Measurements from ENCODE around the gene BCAN. TPM values are rescaled to one million over a fixed set of nuclear protein-coding genes. Genes with fewer than 3 reads are reported as not detected.

BCAN gene, protein sequence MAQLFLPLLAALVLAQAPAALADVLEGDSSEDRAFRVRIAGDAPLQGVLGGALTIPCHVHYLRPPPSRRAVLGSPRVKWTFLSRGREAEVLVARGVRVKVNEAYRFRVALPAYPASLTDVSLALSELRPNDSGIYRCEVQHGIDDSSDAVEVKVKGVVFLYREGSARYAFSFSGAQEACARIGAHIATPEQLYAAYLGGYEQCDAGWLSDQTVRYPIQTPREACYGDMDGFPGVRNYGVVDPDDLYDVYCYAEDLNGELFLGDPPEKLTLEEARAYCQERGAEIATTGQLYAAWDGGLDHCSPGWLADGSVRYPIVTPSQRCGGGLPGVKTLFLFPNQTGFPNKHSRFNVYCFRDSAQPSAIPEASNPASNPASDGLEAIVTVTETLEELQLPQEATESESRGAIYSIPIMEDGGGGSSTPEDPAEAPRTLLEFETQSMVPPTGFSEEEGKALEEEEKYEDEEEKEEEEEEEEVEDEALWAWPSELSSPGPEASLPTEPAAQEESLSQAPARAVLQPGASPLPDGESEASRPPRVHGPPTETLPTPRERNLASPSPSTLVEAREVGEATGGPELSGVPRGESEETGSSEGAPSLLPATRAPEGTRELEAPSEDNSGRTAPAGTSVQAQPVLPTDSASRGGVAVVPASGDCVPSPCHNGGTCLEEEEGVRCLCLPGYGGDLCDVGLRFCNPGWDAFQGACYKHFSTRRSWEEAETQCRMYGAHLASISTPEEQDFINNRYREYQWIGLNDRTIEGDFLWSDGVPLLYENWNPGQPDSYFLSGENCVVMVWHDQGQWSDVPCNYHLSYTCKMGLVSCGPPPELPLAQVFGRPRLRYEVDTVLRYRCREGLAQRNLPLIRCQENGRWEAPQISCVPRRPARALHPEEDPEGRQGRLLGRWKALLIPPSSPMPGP
- total RNA-seq: not detected

DNA sequence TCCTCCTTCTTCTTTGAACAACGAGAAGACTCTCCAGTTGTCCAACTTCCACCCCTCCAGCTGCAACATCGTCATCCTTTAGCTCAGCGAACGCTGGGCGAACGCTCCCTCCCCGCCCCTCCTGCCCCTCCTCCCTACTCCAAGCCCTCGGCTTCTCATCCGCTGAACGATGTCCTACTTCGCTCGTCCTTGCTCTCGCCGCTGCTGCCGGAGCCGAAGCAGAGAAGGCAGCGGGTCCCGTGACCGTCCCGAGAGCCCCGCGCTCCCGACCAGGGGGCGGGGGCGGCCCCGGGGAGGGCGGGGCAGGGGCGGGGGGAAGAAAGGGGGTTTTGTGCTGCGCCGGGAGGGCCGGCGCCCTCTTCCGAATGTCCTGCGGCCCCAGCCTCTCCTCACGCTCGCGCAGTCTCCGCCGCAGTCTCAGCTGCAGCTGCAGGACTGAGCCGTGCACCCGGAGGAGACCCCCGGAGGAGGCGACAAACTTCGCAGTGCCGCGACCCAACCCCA is at the start of gene BCAN:
Gene BCAN, plus strand, starts transcription at position 357 of the 504 bp plus-strand sequence. CDS start 3,938 bp downstream, outside the sequence.
- CTCF ChIA-PET: interaction anchor here (0.6 to 5.8 kb wide), 9 partner anchors 14 to 250 kb away, joined by 3 to 24 read pairs (median 4); no protein-coding TSS in a partner anchor
- Mint-ChIP-seq H3K4me1 (ENCODE audit: low read depth) (peaks cover 16% of the 10 kb centered on the region), H3K9me3 (no peaks in the 10 kb centered on the region), H3K27ac (no peak within 1 kb of the TSS), H3K36me3 (ENCODE audit: low read depth) (no peaks in the 10 kb centered on the region), H3K27me3 (ENCODE audit: low read depth) (peaks cover 78% of the 10 kb centered on the region), H3K4me3 (peak within 1 kb of the TSS; percentile 10)
- peak; percentile 32 for DNase-seq
- intact Hi-C loops (cut with micrococcal nuclease): loop anchor here (2.0 kb wide), 1 partner anchor 15 kb away; no protein-coding TSS in a partner anchor

DNA sequence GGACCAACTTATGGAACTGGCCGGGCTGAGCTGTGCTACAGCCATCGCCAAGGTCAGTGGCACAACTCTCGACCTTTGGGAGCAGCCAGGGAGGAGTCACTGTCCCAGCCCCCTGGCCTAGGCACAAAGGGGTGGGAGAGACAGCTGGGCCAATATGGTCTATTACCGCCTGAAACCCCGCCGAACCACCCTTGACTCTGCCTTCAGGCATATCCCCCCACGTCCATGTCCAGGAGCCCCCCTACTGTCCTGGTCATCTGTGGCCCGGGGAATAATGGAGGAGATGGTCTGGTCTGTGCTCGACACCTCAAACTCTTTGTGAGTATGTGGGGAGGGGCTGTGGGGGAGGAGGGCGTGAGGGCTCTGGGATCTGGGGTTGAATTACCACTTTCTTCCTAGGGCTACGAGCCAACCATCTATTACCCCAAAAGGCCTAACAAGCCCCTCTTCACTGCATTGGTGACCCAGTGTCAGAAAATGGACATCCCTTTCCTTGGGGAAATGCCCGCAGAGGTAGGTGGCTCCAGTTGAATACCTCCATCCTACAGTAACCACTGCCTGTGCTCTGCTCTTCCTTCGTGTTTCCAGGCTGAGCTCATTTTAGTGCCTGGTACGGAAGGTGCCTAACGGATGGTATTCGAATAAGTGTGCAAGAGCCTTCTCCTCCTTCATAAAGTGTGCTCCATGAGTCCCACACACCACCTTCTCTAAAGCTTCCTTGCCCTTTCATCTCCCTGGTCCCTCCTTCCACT is 49.6 kb upstream of the BCAN start:
- CTCF ChIA-PET: interaction anchor here (1.1 to 3.6 kb wide), 7 partner anchors 10 to 112 kb away, joined by 3 to 21 read pairs (median 5); no protein-coding TSS in a partner anchor
- intact Hi-C loops (cut with micrococcal nuclease): no loop called here

DNA sequence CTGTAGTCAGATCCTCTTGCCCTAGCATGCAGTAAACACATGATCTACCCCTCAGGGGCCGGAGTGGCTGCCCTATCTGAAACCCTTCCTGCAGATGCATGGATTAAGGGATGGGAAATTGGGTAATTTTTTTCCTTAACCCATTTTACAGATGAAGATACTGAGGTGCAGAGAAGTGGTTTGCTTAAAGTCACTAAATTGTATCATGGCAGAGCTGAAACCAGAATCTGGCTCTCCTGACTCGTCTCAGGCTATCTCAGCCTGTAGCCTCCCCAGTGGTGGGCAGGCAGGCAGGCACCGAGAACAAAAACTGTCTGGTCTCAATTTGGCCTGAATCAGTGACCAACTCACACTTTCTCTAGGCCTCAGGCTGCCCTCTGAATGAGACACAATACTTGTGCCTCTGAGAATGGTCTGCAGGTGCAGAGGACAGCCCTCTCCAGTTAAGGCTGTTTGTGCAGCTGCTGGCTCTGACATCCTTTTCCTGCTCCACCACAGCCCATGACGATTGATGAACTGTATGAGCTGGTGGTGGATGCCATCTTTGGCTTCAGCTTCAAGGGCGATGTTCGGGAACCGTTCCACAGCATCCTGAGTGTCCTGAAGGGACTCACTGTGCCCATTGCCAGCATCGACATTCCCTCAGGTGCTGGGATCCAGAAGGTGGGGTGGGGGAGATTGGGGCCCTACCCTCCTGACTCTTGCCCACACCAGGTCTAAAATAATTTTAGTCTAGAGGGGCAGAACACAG is 48.8 kb upstream of the BCAN start:
- no peak for DNase-seq
- H3K27me3 Mint-ChIP-seq (ENCODE audit: low read depth): no peaks in the 10 kb centered on the region
- intact Hi-C loops (cut with micrococcal nuclease): no loop called here
- peaks cover 32% of the 10 kb centered on the region for H3K4me1 Mint-ChIP-seq (ENCODE audit: low read depth)
- CTCF ChIA-PET: interaction anchor here (1.0 to 3.6 kb wide), 7 partner anchors 9 to 112 kb away, joined by 3 to 21 read pairs (median 4); no protein-coding TSS in a partner anchor
- peak overlapping the region; percentile 69 for H3K27ac Mint-ChIP-seq
- H3K4me3 Mint-ChIP-seq: peak overlapping the region; percentile 83
- no peaks in the 10 kb centered on the region for H3K9me3 Mint-ChIP-seq
- peaks cover 20% of the 10 kb centered on the region for H3K36me3 Mint-ChIP-seq (ENCODE audit: low read depth)

More for the DNA sequence above, 49.6 kb upstream of the BCAN start:
- H3K36me3 Mint-ChIP-seq (ENCODE audit: low read depth): peaks cover 18% of the 10 kb centered on the region
- no peaks in the 10 kb centered on the region for H3K9me3 Mint-ChIP-seq
- peaks cover 30% of the 10 kb centered on the region for H3K4me1 Mint-ChIP-seq (ENCODE audit: low read depth)
- DNase-seq: no peak
- peak overlapping the region; percentile 83 for H3K4me3 Mint-ChIP-seq
- H3K27me3 Mint-ChIP-seq (ENCODE audit: low read depth): no peaks in the 10 kb centered on the region
- peak overlapping the region; percentile 69 for H3K27ac Mint-ChIP-seq

DNA sequence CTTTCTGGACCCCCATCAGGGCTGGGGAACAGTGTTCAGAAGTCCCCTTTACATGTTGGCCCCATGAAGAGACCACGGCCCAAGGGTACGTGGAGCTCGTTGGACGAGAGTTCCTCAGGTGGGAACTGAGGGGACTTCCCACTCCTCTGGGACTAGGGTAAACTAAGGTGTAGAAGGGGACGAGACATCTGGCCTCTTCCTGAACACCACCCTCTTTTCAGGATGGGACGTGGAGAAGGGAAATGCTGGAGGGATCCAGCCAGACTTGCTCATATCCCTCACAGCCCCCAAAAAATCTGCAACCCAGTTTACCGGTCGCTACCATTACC is 48.3 kb upstream of the BCAN start:
- Mint-ChIP-seq H3K27me3 (ENCODE audit: low read depth) (no peaks in the 10 kb centered on the region), H3K4me3 (no peak overlapping the region), H3K27ac (no peak overlapping the region), H3K9me3 (no peaks in the 10 kb centered on the region), H3K4me1 (ENCODE audit: low read depth) (peaks cover 37% of the 10 kb centered on the region), H3K36me3 (ENCODE audit: low read depth) (peaks cover 25% of the 10 kb centered on the region)
- intact Hi-C loops (cut with micrococcal nuclease): no loop called here
- CTCF ChIA-PET: interaction anchor here (1.0 to 3.6 kb wide), 5 partner anchors 10 to 113 kb away, joined by 3 to 21 read pairs (median 4); no protein-coding TSS in a partner anchor
- DNase-seq: no peak

DNA sequence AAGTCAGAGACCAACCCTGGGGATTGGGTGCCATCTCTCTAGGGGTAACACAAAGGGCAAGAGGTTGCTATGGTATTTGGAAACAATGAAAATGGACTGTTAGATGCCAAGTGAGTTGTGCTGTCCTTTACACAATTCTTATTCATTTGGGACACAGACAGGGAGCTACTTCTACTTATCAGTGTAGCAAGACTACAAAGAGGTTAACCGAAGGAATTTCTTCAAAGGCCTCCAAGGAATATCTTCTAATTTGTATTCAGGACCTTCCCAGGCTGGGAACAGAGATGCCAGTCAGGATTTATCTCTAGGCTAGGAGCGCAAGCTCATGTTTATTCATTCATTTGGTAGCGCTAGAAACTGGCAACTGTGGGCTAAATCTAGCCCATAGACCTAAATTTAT is 47.7 kb upstream of the BCAN start:
- no peaks in the 10 kb centered on the region for H3K27me3 Mint-ChIP-seq (ENCODE audit: low read depth)
- peaks cover 43% of the 10 kb centered on the region for H3K4me1 Mint-ChIP-seq (ENCODE audit: low read depth)
- CTCF ChIA-PET: interaction anchor here (0.5 to 3.6 kb wide), 10 partner anchors 9 to 148 kb away, joined by 3 to 21 read pairs (median 4); no protein-coding TSS in a partner anchor
- H3K4me3 Mint-ChIP-seq: no peak overlapping the region
- no peaks in the 10 kb centered on the region for H3K9me3 Mint-ChIP-seq
- DNase-seq: no peak
- peak overlapping the region; percentile 16 for H3K27ac Mint-ChIP-seq
- peaks cover 30% of the 10 kb centered on the region for H3K36me3 Mint-ChIP-seq (ENCODE audit: low read depth)
- intact Hi-C loops (cut with micrococcal nuclease): no loop called here

DNA sequence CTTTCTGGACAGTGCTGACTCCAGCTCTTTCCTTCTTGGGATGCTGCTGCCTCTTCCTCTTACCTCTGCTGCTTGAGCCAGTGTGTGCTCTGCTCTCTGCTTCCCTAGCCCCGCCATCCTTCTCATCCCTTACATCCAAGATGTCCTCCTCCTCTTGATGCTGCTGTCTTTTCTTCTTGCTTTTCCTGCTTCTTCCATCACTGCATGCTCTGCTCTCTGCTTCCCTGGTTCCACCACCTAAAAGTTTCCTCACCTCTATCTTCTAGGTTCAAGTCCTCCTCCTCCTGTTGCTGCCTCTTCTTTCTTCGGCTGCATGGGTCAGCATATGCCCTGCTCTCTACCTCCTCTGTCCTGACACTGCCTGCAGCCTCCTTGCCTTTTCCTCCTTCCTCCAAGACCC is 46.9 kb upstream of the BCAN start:
- no peaks in the 10 kb centered on the region for H3K27me3 Mint-ChIP-seq (ENCODE audit: low read depth)

DNA sequence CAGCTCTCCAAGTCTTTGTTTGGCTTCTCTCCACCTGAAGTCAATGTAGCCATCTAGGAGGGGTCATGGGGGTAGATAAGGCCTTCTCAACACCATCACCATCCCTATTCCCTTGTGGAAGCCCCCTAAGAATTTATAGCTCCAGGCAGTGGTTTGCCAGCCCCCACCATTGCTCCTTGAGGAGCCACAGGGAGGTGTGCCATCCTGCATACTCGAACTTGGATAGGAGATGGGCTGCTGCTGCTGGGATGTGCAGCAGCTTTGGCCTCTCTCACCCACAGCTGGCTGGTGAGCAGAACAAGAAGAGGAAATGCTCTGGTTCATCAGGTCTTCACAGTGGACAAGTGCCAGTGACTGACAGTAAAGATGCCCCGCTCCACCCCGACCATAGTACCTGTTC is 45.5 kb upstream of the BCAN start:
- Mint-ChIP-seq H3K27ac (peak overlapping the region; percentile 55), H3K4me1 (ENCODE audit: low read depth) (peaks cover 53% of the 10 kb centered on the region), H3K36me3 (ENCODE audit: low read depth) (peaks cover 36% of the 10 kb centered on the region), H3K27me3 (ENCODE audit: low read depth) (no peaks in the 10 kb centered on the region), H3K9me3 (no peaks in the 10 kb centered on the region), H3K4me3 (no peak overlapping the region)
- intact Hi-C loops (cut with micrococcal nuclease): no loop called here
- DNase-seq: no peak
- CTCF ChIA-PET: interaction anchor here (0.6 to 1.2 kb wide), 3 partner anchors 12 to 93 kb away, joined by 3 read pairs; no protein-coding TSS in a partner anchor

More for the DNA sequence above, 46.9 kb upstream of the BCAN start:
- intact Hi-C loops (cut with micrococcal nuclease): no loop called here
- Mint-ChIP-seq H3K36me3 (ENCODE audit: low read depth) (peaks cover 32% of the 10 kb centered on the region), H3K4me3 (no peak overlapping the region), H3K9me3 (no peaks in the 10 kb centered on the region), H3K4me1 (ENCODE audit: low read depth) (peaks cover 50% of the 10 kb centered on the region), H3K27ac (peak overlapping the region; percentile 3)
- DNase-seq: no peak
- CTCF ChIA-PET: interaction anchor here (1.0 to 2.5 kb wide), 4 partner anchors 10 to 149 kb away, joined by 3 to 7 read pairs (median 5); no protein-coding TSS in a partner anchor

DNA sequence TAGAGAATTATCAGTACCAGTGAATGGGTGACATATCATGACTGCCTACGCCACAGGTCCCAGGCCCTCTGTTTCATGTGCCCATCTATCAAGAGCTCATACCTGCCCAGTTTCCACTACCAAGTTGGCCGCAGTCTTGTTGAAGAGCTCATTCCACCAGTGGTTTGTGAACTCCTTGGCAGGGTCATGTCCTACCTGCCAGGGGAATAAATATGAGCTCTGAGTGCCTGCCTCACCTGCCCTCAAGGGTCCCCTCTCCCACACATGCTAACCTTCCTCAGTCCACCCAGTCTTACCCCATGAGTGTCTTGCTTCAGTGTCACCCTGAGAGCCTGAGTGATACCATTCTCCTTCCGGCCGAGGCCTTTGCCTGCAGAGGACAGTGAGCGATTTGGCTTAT is 43.8 kb upstream of the BCAN start:
- H3K27ac Mint-ChIP-seq: peak overlapping the region; percentile 9
- peaks cover 34% of the 10 kb centered on the region for H3K36me3 Mint-ChIP-seq (ENCODE audit: low read depth)
- CTCF ChIA-PET: interaction anchor here (1.2 to 1.9 kb wide), 4 partner anchors 10 to 117 kb away, joined by 3 to 5 read pairs (median 4); no protein-coding TSS in a partner anchor
- no peak overlapping the region for H3K4me3 Mint-ChIP-seq
- H3K27me3 Mint-ChIP-seq (ENCODE audit: low read depth): no peaks in the 10 kb centered on the region
- DNase-seq: no peak
- intact Hi-C loops (cut with micrococcal nuclease): no loop called here
- H3K4me1 Mint-ChIP-seq (ENCODE audit: low read depth): peaks cover 58% of the 10 kb centered on the region
- H3K9me3 Mint-ChIP-seq: no peaks in the 10 kb centered on the region

DNA sequence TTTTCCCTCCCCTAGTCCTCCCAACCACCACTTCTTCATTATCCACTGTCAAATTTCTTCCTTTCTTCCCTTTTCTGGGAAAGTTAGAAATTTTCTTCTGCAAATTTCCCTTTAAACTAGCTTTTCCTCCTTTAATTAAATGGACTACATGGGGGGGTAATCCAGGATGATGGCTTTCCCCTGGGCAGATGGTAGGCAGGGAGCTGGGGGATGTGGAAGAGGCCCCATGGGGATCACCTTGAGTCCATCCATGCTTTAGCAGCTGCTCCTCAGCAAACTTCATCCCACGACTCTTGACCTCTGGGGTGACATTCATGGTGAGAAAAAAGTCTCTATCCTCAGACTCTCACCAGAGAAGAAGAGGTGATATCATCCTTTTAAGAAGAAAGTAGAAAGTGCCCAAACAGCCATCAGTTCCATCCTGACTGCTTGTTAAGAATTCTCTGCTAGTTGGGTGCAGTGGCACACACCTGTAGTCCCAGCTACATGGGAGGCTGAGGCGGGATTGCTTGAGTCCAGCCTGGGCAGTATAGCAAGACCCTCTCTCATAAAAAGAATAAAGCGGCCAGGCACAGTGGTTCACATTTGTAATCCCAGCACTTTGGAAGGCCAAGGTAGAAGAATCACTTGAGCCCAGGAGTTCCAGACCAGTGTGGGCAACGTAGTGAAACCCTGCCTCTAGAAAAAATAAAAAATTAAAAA is 43.0 kb upstream of the BCAN start:
- Mint-ChIP-seq H3K9me3 (no peaks in the 10 kb centered on the region), H3K4me1 (ENCODE audit: low read depth) (peaks cover 56% of the 10 kb centered on the region), H3K27me3 (ENCODE audit: low read depth) (no peaks in the 10 kb centered on the region), H3K36me3 (ENCODE audit: low read depth) (peaks cover 32% of the 10 kb centered on the region), H3K4me3 (no peak overlapping the region), H3K27ac (peak overlapping the region; percentile 97)
- no peak for DNase-seq
- CTCF ChIA-PET: interaction anchor here (0.6 to 2.0 kb wide), 10 partner anchors 8 to 118 kb away, joined by 3 to 10 read pairs (median 4); partner anchors contain the start of gene NAXE
- intact Hi-C loops (cut with micrococcal nuclease): no loop called here

DNA sequence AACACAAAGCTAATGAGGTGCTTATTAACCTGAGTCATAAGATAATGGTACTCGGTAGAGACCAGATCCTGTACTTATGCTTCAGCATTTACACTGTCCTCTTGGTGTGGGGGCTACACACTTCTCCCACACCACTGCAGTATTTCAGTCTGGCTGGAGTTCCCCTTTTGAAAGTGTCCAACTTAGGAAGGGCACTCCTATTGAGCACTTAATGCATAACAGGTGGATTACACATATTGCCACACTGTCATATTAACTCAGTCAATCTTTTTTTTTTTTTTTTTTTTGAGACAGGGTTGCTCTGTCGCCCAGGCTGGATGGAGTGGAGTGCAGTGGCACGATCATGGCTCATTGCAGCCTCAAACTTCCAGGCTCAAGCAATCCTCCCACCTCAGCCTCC is 42.1 kb upstream of the BCAN start:
- DNase-seq: no peak
- peaks cover 30% of the 10 kb centered on the region for H3K36me3 Mint-ChIP-seq (ENCODE audit: low read depth)
- H3K4me3 Mint-ChIP-seq: peak overlapping the region; percentile 91
- peak overlapping the region; percentile 97 for H3K27ac Mint-ChIP-seq
- H3K4me1 Mint-ChIP-seq (ENCODE audit: low read depth): peaks cover 53% of the 10 kb centered on the region
- CTCF ChIA-PET: interaction anchor here (0.7 to 2.0 kb wide), 8 partner anchors 8 to 119 kb away, joined by 3 to 10 read pairs (median 4); partner anchors contain the start of gene NAXE
- intact Hi-C loops (cut with micrococcal nuclease): loop anchor here (1.0 to 2.0 kb wide), 2 partner anchors 8 to 15 kb away; no protein-coding TSS in a partner anchor
- H3K9me3 Mint-ChIP-seq: no peaks in the 10 kb centered on the region
- H3K27me3 Mint-ChIP-seq (ENCODE audit: low read depth): no peaks in the 10 kb centered on the region
